Nephron (organoid): Measurements from ENCODE around the gene HLA-DOA.

Experiments
- H3K27ac Mint-ChIP-seq, 3 experiments: 2 replicates each; pipeline ENCODE4 v1.8.0; 2020; ENCODE audit warnings: mixed read lengths in 3 of 3, mild to moderate bottlenecking in 2 of 3, moderate library complexity in 1 of 3
- H3K27me3 Mint-ChIP-seq: 2 replicates; pipeline ENCODE4 v1.8.0; 2021; ENCODE audit warnings: low read depth, mild to moderate bottlenecking, moderate library complexity, mixed read lengths
- H3K36me3 Mint-ChIP-seq: 2 replicates; pipeline ENCODE4 v1.8.0; 2020; ENCODE audit warnings: low read depth, mixed read lengths
- H3K4me1 Mint-ChIP-seq: 2 replicates; pipeline ENCODE4 v1.8.0; 2020; ENCODE audit warnings: mixed read lengths
- H3K4me3 Mint-ChIP-seq, 3 experiments: 2 replicates each; pipeline ENCODE4 v1.8.0; 2020; ENCODE audit warnings: mild to moderate bottlenecking in 3 of 3, mixed read lengths in 3 of 3, moderate library complexity in 2 of 3
- H3K9me3 Mint-ChIP-seq: 2 replicates; pipeline ENCODE4 v1.8.0; 2020; ENCODE audit warnings: mixed read lengths
- TF ChIP-seq, protein P1 (sequence below), 3 experiments: fragments of 200-600 bp; sonication (generic); IDR thresholded peaks; one replicate each; pipeline ENCODE4 v1.5.0; 2021; ENCODE audit warnings: antibody characterized with exemption in 3 of 3; ENCODE audit not compliant: unreplicated experiment in 3 of 3

Gene HLA-DOA

DNA sequence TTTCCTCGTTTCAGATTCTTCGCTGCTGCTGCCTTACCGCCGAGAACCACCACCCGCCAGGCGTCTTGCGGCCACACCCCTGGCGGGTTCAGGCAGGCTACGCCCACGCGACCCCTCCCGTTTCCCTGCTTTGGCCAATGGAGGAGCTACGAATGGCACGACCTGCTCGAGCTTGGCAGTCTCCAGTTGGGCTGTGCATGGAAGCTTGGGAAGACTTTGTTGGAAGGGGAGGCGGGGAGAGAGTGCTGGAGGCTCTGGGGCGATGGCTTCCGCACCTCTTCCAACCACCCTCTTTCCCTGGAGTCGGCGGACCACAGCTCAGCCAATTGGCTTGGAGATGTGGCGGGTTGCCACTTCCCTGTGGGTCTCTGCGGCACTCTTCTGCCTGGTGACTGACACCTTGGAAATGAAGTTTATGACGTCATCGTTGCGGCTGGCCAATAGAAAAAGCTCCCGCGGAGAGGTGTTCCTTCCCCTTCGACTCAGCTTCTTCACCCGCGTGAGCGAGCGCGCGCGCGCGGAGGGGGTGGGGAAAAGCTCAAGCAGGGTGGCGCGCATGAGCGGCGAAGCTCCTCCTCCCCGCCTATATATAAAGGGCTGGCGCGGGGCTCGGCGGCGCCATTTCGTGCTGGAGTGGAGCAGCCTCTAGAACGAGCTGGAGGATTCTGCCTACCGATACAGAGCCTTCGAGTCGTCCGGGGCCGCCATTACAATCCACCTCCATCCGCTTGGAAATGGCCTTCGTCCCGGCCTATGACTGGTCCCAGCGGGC lies 37.6 kb downstream of the HLA-DOA start:
- H3K27me3 Mint-ChIP-seq = no peaks in the 10 kb centered on the region
- H3K27ac Mint-ChIP-seq = peak overlapping the region; percentile 100
- H3K36me3 Mint-ChIP-seq = peaks cover 47% of the 10 kb centered on the region
- peaks cover 31% of the 10 kb centered on the region for H3K4me1 Mint-ChIP-seq
- TF ChIP-seq, protein P1, sequence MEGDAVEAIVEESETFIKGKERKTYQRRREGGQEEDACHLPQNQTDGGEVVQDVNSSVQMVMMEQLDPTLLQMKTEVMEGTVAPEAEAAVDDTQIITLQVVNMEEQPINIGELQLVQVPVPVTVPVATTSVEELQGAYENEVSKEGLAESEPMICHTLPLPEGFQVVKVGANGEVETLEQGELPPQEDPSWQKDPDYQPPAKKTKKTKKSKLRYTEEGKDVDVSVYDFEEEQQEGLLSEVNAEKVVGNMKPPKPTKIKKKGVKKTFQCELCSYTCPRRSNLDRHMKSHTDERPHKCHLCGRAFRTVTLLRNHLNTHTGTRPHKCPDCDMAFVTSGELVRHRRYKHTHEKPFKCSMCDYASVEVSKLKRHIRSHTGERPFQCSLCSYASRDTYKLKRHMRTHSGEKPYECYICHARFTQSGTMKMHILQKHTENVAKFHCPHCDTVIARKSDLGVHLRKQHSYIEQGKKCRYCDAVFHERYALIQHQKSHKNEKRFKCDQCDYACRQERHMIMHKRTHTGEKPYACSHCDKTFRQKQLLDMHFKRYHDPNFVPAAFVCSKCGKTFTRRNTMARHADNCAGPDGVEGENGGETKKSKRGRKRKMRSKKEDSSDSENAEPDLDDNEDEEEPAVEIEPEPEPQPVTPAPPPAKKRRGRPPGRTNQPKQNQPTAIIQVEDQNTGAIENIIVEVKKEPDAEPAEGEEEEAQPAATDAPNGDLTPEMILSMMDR (IDR thresholded peaks at IDR 0.05; ENCODE audit: unreplicated experiment in 3 of 3) = no peak
- peak overlapping the region; percentile 92 to 98 (median 95) for H3K4me3 Mint-ChIP-seq
- H3K9me3 Mint-ChIP-seq = no peaks in the 10 kb centered on the region

DNA sequence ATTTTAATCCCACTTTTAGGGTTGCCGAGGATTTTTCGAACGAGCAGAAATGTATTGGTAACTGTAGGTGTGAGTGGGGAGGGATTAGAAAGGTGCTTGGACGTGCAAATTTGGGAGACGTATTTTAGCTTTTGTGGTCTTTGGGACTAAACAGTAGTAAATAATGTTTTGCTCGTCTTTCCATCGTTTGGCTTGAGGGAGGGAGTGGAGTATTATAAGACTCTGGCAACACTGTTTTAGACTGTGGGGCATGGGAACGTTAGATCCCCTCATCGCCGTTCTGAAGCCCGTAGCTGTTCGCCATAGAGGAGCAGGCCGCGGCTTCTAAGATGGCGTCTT lies 38.2 kb downstream of the HLA-DOA start:
- TF ChIP-seq, protein P1 (IDR thresholded peaks at IDR 0.05; ENCODE audit: unreplicated experiment in 3 of 3) = no peak
- Mint-ChIP-seq H3K4me1 (peaks cover 29% of the 10 kb centered on the region), H3K36me3 (peaks cover 42% of the 10 kb centered on the region), H3K27ac (peak overlapping the region; percentile 100), H3K9me3 (no peaks in the 10 kb centered on the region), H3K27me3 (no peaks in the 10 kb centered on the region), H3K4me3 (peak overlapping the region; percentile 92 to 98 (median 95))

DNA sequence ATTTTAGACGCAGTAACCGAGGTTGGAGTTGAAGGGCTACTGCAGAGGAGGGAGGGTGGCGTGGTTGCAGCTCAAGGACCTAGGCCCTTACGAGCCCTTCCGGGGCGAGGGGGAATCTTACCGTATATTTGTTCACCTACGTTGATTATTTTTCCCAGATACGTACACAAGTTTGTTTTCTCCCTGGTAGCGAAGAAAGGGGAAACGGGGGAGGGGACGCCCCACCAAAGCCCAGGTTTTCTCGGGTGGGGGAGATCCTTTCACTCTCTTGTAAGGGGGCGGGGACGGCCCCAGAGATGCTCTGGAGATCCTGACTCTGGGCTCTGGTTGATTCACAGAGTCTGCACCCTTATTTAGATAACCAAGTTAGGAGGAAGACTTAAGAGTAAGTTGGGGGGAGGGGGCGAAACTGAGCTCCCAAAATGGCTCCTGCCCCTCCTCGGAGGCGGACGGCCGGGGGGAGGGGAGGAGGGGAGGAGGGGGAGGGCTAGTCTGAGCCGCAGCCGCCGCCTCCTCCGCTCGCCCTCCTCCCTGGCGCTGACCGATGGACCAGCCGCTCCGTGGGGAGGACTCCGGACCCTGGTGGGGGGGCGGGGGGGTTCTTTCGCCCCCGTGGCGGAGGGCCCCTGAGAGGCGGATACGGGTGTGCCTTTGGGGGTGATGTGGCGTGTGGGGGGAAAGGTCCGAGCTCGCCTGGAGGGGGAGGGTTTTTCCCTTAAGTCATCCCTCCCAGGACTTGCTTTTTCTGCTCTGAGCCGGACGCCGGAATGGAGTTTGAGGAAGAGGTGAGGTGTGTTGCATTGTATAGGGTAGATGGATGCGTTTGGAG lies 38.8 kb downstream of the HLA-DOA start:
- peaks cover 36% of the 10 kb centered on the region for H3K36me3 Mint-ChIP-seq
- no peaks in the 10 kb centered on the region for H3K9me3 Mint-ChIP-seq
- TF ChIP-seq, protein P1 (IDR thresholded peaks at IDR 0.05; ENCODE audit: unreplicated experiment in 3 of 3) = no peak
- H3K27ac Mint-ChIP-seq = peak overlapping the region; percentile 100
- peaks cover 28% of the 10 kb centered on the region for H3K4me1 Mint-ChIP-seq
- H3K27me3 Mint-ChIP-seq = no peaks in the 10 kb centered on the region
- peak overlapping the region; percentile 92 to 99 (median 95) for H3K4me3 Mint-ChIP-seq

DNA sequence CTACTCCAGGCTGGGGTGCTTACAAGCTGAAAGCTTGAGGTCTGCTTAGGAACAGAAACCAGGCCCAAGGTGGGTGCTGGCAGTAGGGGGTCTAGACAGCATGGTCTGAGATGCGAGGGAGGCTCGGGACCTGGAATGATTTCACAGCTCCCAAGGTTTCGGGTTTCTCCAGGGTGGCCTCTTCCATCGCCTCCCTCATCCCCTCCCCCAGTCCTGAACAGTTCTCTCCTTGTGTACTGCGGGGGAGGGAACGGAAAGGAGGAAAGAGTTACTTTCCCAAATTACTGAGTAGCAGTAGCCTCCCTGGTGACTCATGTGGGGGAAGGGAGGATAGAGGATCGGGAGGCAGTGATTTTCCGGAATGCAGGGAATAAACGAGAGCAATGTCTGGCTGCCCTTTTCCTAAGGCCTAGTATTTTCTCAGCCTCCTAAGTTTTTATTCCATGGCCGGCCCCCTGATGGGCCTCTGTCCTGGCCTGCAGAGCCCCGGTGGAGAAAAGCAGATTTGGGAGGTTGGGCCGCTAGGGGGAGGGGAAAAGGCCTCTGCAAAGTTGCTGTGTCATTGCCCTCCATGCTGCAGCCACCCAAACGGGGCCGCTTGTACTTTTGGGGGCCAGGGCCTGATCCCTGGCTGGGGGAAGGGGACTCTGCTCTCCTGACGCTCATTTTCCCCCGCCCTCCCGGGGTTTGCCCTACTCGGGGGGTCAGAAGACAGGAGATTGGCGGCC lies 39.5 kb downstream of the HLA-DOA start:
- peak overlapping the region; percentile 100 for H3K27ac Mint-ChIP-seq
- H3K4me1 Mint-ChIP-seq = peaks cover 25% of the 10 kb centered on the region
- TF ChIP-seq, protein P1 (IDR thresholded peaks at IDR 0.05; ENCODE audit: unreplicated experiment in 3 of 3) = peak in 2 of 3 experiments; percentile 9 to 40
- peaks cover 28% of the 10 kb centered on the region for H3K36me3 Mint-ChIP-seq
- H3K9me3 Mint-ChIP-seq = no peaks in the 10 kb centered on the region
- H3K4me3 Mint-ChIP-seq = peak overlapping the region; percentile 91 to 99 (median 92)
- no peaks in the 10 kb centered on the region for H3K27me3 Mint-ChIP-seq

DNA sequence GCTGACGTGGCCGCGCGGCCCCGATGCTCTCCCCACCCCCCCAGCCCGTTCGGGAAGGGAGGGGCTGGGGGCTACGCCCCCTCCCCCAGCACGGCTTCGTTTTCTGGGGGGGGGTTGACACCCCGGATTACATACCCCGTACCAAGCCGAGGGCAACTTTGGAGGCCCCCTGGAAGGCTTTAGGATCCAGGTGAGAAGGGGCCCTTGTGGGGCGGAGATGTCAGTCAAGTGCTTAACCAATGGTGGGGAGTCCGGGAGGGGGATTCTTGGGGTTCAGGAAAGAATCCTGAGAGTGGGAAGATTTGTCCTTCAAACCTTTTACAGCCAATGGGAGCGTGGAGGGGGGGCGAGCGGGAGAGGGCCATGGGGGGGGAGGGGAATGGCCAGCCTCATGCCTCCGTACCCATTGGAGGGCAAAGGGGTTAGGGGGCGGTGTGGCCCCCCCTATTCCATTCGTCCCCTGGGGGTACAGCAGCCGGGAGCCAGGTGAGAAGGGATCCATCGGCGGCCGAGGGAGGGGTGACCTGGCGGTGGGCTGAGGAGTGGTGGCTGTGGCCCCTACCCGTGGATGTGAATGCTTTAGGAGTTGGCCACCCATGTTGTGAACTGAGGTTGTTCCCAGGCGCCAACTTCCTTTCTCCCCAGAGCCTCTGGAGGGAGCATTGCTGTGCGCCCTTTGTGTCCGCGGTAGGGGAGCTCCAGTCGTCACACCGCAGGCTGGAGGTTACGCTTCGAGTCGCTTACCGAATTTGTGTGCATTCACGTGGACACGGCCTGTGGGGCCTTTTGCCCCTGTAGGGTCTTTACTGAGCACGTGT lies 40.3 kb downstream of the HLA-DOA start:
- H3K27me3 Mint-ChIP-seq = no peaks in the 10 kb centered on the region
- H3K36me3 Mint-ChIP-seq = peaks cover 20% of the 10 kb centered on the region
- peaks cover 21% of the 10 kb centered on the region for H3K4me1 Mint-ChIP-seq
- no peaks in the 10 kb centered on the region for H3K9me3 Mint-ChIP-seq
- peak overlapping the region; percentile 100 for H3K27ac Mint-ChIP-seq
- peak overlapping the region; percentile 91 to 99 (median 92) for H3K4me3 Mint-ChIP-seq
- TF ChIP-seq, protein P1 (IDR thresholded peaks at IDR 0.05; ENCODE audit: unreplicated experiment in 3 of 3) = no peak
